HPDE6-E6E7 (cell line): Measurements from ENCODE around the gene LSAMP.

Experiments used
- DNase-seq: peaks from one replicate; pipeline ENCODE4 v3.0.0; 2011; ENCODE audit warnings: missing footprints; ENCODE audit errors: extremely low spot score

LSAMP gene

GRCh38 chr3:116298151-116298550, 147.1 kb downstream of the LSAMP start:
- no peak for DNase-seq

- DNase-seq, result no peak
Observed at GRCh38 chr3:116291141-116291540, 154.1 kb downstream of the LSAMP start.

- DNase-seq, result no peak
Observed at GRCh38 chr3:116288485-116288884, 156.8 kb downstream of the LSAMP start.

GRCh38 chr3:116285781-116286421, 159.4 kb downstream of the LSAMP start:
- DNase-seq, result no peak

GRCh38 chr3:116281313-116282143, 163.8 kb downstream of the LSAMP start:
- no peak for DNase-seq

GRCh38 chr3:116280130-116280740, 165.1 kb downstream of the LSAMP start:
- no peak for DNase-seq

GRCh38 chr3:116276675-116277074, 168.6 kb downstream of the LSAMP start:
- DNase-seq, result no peak

GRCh38 chr3:116270056-116270455, 175.2 kb downstream of the LSAMP start:
- DNase-seq, result no peak

- DNase-seq, result no peak
Observed at GRCh38 chr3:116267116-116267515, 178.2 kb downstream of the LSAMP start.

- DNase-seq, result no peak
Observed at GRCh38 chr3:116265976-116266584, 179.2 kb downstream of the LSAMP start.

GRCh38 chr3:116265320-116265695, 180.0 kb downstream of the LSAMP start:
- no peak for DNase-seq

- DNase-seq, result no peak
Observed at GRCh38 chr3:116264546-116265319, 180.6 kb downstream of the LSAMP start.

GRCh38 chr3:116263842-116264545, 181.3 kb downstream of the LSAMP start:
- DNase-seq, result no peak

- no peak for DNase-seq
Observed at GRCh38 chr3:116260491-116260890, 184.8 kb downstream of the LSAMP start.

GRCh38 chr3:116259984-116260383, 185.3 kb downstream of the LSAMP start:
- no peak for DNase-seq

- no peak for DNase-seq
Observed at GRCh38 chr3:116256843-116257485, 188.3 kb downstream of the LSAMP start.

- DNase-seq, result no peak
Observed at GRCh38 chr3:116254541-116254940, 190.7 kb downstream of the LSAMP start.

GRCh38 chr3:116253511-116253910, 191.8 kb downstream of the LSAMP start:
- DNase-seq, result no peak

GRCh38 chr3:116247605-116248004, 197.7 kb downstream of the LSAMP start:
- DNase-seq, result no peak

- DNase-seq, result no peak
Observed at GRCh38 chr3:116246406-116246980, 198.8 kb downstream of the LSAMP start.
